Measurements from ENCODE around the gene COMMD10.

COMMD10 gene

DNA sequence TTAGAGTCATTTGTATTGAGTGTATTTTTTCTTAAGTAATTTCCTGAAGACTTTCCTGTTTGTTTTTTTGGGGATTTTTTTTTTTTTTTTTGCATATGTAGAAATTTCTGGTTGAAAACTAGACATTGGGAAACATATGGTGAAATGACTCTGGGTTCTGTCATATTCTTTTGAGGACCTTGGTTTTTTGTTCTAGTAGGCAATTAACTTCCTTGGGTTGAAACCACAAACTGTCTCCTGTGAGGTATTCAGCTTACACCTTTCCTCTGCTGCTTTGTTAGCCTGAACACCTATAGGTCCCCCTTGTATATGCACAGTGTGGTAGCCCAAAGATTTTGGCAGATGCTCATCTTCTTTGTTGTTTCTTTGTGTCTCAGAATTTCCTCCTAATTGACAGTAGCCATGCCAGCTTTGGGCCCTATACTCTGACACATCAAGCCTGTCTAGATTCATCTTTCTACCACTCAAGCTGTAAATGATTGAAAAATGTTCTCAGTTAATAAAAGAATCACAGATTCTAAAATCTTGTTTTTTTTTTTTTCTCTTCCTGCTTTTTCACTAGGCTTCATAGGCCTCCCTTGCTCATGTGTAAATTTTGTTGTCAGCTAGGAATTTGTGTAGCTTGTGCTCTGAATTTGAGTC is 140.6 kb downstream of the COMMD10 start:
- no peak for DNase-seq

GRCh38 chr5:116229131-116229689 is 144.4 kb downstream of the COMMD10 start:
- no peak for DNase-seq

- no peak for DNase-seq
Measured at GRCh38 chr5:116231288-116231687, 146.5 kb downstream of the COMMD10 start.

DNA sequence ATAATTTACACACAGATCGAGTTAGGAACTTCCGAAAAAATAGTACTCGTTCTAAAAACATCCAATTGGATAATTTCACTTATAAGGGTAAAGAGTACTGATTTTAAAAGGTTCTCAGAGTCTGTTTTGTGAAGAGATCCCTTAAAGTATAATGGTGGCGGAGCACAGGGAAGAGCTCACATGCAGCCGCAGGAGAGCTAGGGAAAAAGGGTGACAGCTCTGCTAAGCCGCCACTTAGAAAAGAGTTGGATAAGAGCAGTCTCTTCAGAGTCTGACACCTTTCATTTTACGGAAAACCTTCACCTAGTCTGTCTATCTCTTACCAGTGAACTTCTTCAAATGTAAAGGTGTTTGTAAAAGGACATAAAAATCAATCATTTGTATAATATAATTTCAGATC is 149.9 kb downstream of the COMMD10 start:
- no peak for DNase-seq

DNA sequence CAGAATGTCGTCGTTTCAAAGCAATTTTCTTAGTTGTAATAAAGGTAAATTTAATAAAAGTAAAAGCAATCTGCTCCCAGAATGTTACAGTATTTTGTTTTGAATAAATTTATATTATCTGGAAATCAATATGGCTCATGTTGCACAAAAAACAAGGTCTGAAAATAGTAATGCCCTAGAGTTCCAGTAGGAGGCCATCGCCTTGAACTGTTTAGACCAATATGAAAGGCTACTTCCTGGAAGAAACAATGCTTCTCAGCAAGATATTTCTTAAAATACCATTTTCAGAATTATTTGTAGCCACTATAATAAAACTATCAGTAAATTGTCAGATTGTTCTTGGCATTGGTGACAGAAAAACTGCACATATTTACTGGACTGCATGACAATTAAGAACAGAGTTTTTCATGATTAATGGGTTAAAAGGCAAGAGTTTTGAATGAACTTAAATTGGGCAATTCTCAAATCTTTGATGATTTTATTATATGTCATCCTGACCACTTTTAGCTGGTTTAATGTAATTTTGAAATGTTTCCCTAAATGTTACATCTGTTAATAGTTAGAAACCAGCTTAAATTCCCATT is 153.2 kb downstream of the COMMD10 start:
- DNase-seq = no peak

DNA sequence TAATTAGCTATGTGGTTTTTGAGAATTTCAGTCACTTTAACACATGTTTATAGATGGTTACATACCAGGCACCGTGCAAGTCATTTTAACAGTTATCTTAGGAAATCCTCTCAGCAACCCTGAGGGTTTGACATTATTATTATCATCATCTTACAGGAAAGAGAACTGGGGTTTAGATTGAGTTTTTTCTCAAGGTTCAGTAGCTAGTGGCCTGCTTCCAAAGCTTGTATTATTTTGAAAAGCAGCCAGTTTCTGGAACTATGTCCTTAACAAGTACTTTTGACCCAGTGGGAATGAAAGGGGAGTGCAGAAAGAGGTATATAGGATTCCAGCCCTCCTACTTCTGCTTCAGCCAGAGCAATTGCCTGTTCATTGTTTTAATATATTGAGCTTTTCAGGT is 157.5 kb downstream of the COMMD10 start:
- DNase-seq = no peak

GRCh38 chr5:116248432-116248831 is 163.6 kb downstream of the COMMD10 start:
- no peak for DNase-seq

GRCh38 chr5:116249648-116250047 is 164.8 kb downstream of the COMMD10 start:
- DNase-seq = no peak

- no peak for DNase-seq
Measured at GRCh38 chr5:116256717-116257116, 171.9 kb downstream of the COMMD10 start.

GRCh38 chr5:116265471-116265870 is 180.6 kb downstream of the COMMD10 start:
- no peak for DNase-seq

DNA sequence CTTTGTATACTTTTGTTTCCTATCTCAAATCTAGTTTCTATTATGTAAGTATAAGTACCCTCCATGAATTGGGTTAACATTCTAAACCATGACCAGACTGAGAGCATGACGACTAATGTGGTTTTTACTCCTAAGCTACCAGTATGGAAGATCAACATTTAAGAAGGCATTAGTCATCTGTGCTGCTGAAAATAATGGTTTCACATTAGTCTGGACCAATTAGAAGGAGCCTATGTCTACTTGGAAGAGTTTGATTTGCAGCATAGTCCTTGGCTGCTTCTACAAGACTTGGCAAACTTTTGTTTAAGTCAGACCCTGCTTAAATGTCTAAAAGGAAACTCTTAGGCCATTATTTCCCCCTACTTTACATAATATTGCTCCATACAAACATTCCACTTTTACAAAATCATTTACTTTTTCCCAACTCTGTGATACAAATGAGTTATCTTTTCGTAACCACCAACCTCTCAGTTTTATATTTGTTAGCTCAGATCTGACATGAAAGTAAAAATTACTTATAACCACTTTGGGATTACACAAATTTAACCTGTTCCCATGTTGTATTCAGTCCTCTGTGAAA is 186.7 kb downstream of the COMMD10 start:
- no peak for DNase-seq

DNA sequence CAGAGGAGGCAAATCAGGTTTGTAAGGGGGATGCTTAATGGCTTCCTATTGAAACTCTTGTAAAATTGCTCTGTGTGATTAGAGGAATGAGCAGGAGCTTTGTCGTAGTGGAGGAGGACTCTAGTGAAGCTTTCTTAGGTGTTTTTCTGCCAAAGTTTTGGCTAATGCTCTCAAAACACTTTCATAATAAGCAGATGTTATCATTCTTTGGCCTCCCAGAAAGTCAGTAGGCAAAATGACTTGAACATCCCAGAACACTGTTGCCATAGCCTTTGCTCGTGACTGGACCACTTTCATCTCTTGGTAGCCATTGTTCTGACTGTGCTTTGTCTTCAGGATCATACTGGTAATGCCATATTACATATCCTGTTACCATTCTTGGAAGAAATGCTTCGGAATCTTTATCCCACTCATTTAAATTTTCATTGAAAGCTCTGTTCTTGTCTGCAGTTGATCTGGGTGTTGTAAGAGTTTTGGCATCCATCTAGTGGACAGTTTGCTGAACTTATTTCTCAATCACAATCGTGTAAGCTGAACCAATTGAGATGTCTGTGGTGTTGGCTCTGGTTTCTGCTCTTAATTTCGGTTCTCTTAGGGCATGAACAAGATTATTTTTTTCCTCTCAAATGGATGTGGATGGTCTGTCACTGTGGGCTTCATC is 187.6 kb downstream of the COMMD10 start:
- no peak for DNase-seq

DNA sequence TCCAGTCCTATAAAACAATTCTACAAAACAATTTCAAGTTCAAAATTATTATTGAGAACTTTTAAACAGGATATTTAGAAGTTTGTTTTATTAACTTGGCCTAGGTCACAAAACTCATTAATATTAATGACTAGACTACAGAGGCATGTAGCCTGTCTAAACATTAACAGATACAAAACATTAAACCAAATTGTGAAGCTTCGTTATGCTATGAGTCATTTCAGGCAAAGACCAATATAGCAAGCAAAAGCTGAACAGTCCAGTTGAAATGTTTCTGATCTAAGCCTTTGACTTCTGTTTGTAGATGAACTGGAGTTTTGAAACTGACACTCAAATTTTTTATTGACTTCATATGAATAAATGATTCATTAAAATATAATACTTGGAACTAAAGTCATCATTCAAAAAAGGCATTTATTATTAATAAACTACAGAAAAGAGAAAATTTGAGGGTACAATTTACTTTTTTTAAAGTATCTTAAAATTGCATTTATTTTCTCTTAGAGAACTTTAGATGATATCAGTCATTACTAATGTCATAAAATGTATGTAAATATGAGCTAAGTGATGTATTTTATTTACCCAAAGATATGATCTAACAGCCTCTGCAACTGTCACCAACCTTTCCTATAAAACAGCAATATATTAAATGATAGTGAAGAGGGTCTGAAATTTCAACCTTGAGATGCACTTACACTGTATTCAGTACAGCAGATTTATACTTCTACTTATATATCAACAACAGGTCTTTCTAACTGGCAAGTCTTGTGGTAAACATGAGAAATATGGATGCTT is 188.8 kb downstream of the COMMD10 start:
- DNase-seq = no peak

DNA sequence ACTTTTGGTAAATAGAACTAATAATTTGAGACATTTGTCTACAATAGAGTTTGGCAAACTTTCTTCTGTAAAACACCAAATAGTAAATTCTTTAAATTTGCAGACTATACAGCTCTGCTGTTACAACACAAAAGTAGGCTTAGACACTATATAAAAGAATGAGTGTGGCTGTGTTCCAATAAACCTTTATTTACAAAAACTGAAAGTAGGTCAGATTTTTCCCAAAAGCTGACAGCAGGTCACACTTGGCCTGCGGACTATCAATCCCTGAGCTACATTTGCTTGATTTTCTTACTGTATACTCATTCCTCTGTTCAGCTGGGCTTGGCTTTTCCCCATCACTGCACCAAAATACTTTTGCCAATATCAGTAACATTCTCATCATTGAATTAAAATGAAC is 189.4 kb downstream of the COMMD10 start:
- DNase-seq = no peak

- DNase-seq = no peak
Measured at GRCh38 chr5:116275282-116275681, 190.5 kb downstream of the COMMD10 start.

DNA sequence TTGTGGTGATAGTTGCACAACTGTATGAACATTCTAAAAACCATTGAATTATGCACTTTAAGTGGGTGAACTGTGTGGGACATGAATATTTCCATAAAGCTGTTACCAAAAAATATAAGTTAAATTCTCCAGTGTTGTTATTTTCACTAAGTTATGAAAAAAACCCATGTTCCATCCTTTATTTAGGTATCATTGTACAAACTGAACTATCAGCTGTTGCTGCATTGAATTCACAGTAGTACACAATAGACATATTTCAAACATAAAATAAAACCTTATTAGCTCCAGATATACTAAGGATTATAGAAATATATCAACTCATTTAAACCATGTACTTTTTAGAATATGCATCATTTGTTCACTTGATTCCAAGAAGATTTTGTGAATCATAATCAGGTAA is 192.1 kb downstream of the COMMD10 start:
- no peak for DNase-seq

DNA sequence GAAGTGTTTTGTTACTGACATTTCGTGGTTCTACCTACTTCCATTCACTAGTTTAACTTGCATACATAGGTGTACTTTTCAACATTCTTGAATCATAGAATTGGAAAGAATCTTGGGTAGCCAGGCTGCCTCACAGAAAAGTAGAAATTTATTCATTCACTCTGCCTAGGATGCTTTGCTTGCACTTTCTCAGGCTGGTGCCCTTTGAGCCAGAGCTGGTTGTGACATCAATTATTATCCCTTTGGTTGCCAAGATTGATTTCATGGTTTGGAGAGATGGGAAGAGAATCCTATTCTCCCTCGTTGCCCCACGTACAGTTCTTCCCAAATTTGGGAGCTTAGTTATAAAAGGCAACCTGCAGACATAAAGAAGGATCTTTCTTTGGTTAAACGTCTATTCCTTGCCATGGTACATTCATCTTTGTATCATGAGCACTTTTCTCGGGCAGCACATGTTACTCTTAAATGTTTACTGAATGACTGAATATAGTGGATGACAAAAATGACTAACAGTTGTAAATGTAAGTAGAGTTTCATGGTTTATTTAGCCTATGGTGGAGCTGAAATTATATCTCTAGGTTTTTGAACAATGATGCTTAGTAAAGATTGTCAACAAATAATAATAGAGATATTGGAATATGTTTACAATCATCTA is 195.5 kb downstream of the COMMD10 start:
- no peak for DNase-seq

DNA sequence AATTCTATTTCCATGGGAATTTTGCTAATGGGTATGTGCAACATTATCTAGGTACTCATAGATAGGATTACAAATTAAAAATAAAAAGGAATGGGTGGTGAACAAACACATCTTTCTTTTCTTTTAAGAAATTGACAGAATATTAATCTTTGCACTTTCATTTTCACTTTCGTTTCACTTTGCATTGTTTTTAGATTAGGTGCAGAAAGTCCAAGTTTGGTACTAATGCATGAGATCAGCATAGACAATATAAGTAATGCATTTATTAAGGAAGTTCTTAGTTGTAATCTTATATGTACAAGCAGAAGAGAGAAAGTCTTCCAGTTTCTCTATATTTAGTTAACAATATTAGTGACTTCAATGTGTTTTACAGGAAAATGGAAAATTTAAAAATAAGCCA is 196.5 kb downstream of the COMMD10 start:
- no peak for DNase-seq

DNA sequence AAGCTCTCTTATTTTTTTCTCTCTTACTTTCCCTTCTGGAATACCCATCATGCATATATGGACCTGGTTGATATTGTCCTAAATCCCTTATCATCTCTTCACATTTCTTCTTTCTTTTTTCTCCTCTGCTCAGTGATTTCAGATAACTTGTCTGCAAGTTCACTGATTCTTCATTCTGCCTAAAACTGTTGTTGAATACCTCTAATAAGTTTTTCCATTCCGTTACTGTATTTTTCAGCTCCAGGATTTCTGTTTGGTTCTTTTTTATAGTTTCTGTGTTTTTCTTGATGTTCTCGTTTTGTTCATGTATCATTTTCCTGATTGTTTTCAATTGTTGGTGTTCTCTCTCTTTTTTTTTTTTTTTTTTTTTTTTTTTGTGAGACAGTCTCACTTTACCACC is 203.7 kb downstream of the COMMD10 start:
- no peak for DNase-seq

DNA sequence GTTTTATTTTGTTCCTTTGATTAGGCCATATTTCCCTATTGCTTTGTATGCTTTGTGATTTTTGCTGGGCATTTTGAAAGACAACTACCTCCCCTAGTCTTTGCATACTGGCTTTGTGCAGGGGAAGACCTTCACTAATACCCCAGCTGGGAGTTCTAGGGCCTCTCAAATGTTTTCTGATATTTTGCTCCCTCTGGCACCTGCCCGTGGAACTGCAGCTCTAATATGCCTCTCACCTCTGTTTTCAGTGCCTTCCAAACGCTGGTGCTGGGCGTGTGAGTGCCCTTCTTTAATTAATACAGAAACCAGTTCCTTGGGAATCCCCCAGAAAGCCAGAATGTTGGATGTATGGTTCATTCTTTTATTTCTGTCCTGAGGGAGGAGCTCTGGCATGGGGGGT is 204.5 kb downstream of the COMMD10 start:
- no peak for DNase-seq

DNA sequence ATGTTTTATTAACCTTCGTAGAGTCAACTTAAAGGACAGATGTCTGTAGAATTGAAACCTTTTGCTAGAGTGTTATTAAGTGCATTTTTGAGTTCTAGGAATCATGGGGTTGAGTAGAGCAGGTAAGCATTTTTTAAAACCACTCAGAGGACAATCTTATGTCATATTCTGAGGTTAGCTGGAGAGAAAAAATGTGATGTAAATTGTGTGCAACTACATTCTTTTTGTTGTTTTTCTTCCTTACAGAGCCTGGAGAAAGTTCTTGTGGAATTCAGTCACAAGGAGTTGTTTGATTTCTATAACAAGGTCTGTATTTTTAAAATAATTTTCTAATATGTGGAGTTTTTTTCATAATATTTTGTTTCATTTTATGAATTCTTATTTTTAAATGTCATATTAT is 206.4 kb downstream of the COMMD10 start:
- no peak for DNase-seq

- no peak for DNase-seq
Measured at GRCh38 chr5:116292321-116292720, 207.5 kb downstream of the COMMD10 start.

Measured in hippocampal formation (tissue), 2 donors.